H1 (cell line): ENCODE measurements around the gene BGN. TPM values are rescaled to one million over a fixed set of nuclear protein-coding genes. Genes with fewer than 3 reads are reported as not detected.

Experiments used
- CTCF ChIA-PET: fragments of 300-600 bp; sonication (Branson Sonifier 250); formaldehyde crosslinking; loops from one replicate; lab custom pipeline; 2021; ENCODE audit not compliant: partially characterized antibody; lab: Charles Lee
- POLR2A ChIA-PET: fragments of 300-600 bp; sonication (Branson Sonifier 250); formaldehyde crosslinking; loops from one replicate; lab custom pipeline; 2021; ENCODE audit warnings: inconsistent platforms; ENCODE audit not compliant: partially characterized antibody; lab: Charles Lee
- DNase-seq, 2 experiments: peaks; one replicate each; pipeline versions ENCODE4 v3.0.0 to v3.0.0-alpha.2; 2010 to 2022; ENCODE audit warnings: low spot score in 2 of 2, low read depth in 1 of 2, mixed read lengths in 1 of 2
- FAIRE-seq: peaks from 2 replicates; lab custom pipeline; 2011; peaks lifted over from hg19 to GRCh38; lab: Jason Lieb, UNC
- H2AFZ ChIP-seq: 2 replicates; pipeline ENCODE4 v1.8.1; 2012; ENCODE audit warnings: low read length, inconsistent platforms
- H2AK5ac ChIP-seq: 2 replicates; pipeline ENCODE4 v1.6.1; 2013; ENCODE audit warnings: low read depth, low read length
- H2BK120ac ChIP-seq: replicated peaks from 2 replicates; pipeline ENCODE3; 2013; ENCODE audit warnings: low read depth, low read length, inconsistent platforms
- H2BK12ac ChIP-seq: 2 replicates; pipeline ENCODE4 v1.6.1; 2013; ENCODE audit warnings: low read depth, low read length
- H2BK15ac ChIP-seq: 2 replicates; pipeline ENCODE4 v1.6.1; 2013; ENCODE audit warnings: low read length
- H2BK20ac ChIP-seq: 2 replicates; pipeline ENCODE4 v1.6.1; 2013; ENCODE audit warnings: low read length
- H2BK5ac ChIP-seq: 2 replicates; pipeline ENCODE4 v1.6.1; 2013; ENCODE audit warnings: low read depth, low read length
- H3K14ac ChIP-seq: 2 replicates; pipeline ENCODE4 v1.6.1; 2013; ENCODE audit warnings: inconsistent platforms; ENCODE audit not compliant: insufficient read length
- H3K18ac ChIP-seq: 2 replicates; pipeline ENCODE4 v1.6.1; 2013; ENCODE audit warnings: low read length; ENCODE audit errors: extremely low read depth
- H3K23ac ChIP-seq: 2 replicates; pipeline ENCODE4 v1.6.1; 2013; ENCODE audit warnings: inconsistent platforms; ENCODE audit not compliant: insufficient read length
- H3K23me2 ChIP-seq: 2 replicates; pipeline ENCODE4 v1.6.1; 2013; ENCODE audit warnings: low read depth, low read length
- H3K27ac ChIP-seq: 2 replicates; pipeline ENCODE4 v1.6.1; 2011; ENCODE audit warnings: low read depth, low read length, inconsistent platforms
- H3K27me3 ChIP-seq, 4 experiments: replicated peaks in 1 of 4; 1 replicate in 1 of 4; 2 replicates in 3 of 4; pipeline versions ENCODE4 v1.6.1 to v1.8.1; 2011 to 2013; ENCODE audit warnings: low read length in 3 of 4, mild to moderate bottlenecking in 3 of 4, inconsistent platforms in 2 of 4, mixed read lengths in 2 of 4, moderate library complexity in 1 of 4; ENCODE audit not compliant: control insufficient read depth in 3 of 4, insufficient read depth in 3 of 4; ENCODE audit errors: extremely low read depth in 1 of 4
- H3K36me3 ChIP-seq, 4 experiments: 2 replicates each; pipeline versions ENCODE4 v1.6.1 to v1.8.1; 2011 to 2013; ENCODE audit warnings: mild to moderate bottlenecking in 4 of 4, low read length in 3 of 4, moderate library complexity in 2 of 4, control low read depth in 1 of 4, inconsistent platforms in 1 of 4; ENCODE audit not compliant: insufficient read depth in 4 of 4, control insufficient read depth in 2 of 4
- H3K4ac ChIP-seq: replicated peaks from 2 replicates; pipeline ENCODE3; 2013; ENCODE audit warnings: low read length, low read depth, mixed read lengths, inconsistent platforms; ENCODE audit not compliant: insufficient read length
- H3K4me1 ChIP-seq, 4 experiments: replicated peaks in 1 of 4; 1 replicate in 1 of 4; 2 replicates in 3 of 4; pipeline versions ENCODE4 v1.6.1 to v1.8.1; 2011 to 2013; ENCODE audit warnings: low read length in 3 of 4, inconsistent platforms in 2 of 4, mixed read lengths in 1 of 4; ENCODE audit not compliant: insufficient read depth in 4 of 4, control insufficient read depth in 3 of 4
- H3K4me2 ChIP-seq, 2 experiments: 2 replicates each; pipeline versions ENCODE4 v1.6.1 to v1.8.1; 2011 to 2013; ENCODE audit warnings: low read depth in 2 of 2, low read length in 2 of 2, control low read depth in 1 of 2, inconsistent platforms in 1 of 2, mild to moderate bottlenecking in 1 of 2; ENCODE audit not compliant: insufficient read depth in 1 of 2
- H3K4me3 ChIP-seq, 4 experiments: fragments of 200-600, 300-600 bp in 1 of 4; sonication (generic), shearing (Covaris generic), sonication (Bioruptor Twin) in 1 of 4; 2 replicates each; pipeline versions ENCODE4 v1.5.1 to v1.8.1; 2011 to 2016; ENCODE audit warnings: low read length in 4 of 4, low read depth in 3 of 4, control low read depth in 2 of 4, inconsistent platforms in 2 of 4, mild to moderate bottlenecking in 2 of 4, mixed read lengths in 1 of 4, moderate library complexity in 1 of 4; ENCODE audit not compliant: insufficient read depth in 2 of 4; ENCODE audit errors: extremely low read depth in 1 of 4
- H3K56ac ChIP-seq: replicated peaks from 2 replicates; pipeline ENCODE3; 2013; ENCODE audit warnings: low read depth, mild to moderate bottlenecking, mixed read lengths, low read length, inconsistent platforms; ENCODE audit not compliant: insufficient read length
- H3K79me1 ChIP-seq: 2 replicates; pipeline ENCODE4 v1.6.1; 2013; ENCODE audit warnings: low read depth, low read length, control low read depth
- H3K79me2 ChIP-seq, 2 experiments: 2 replicates each; pipeline versions ENCODE4 v1.6.1 to v1.8.1; 2012 to 2013; ENCODE audit warnings: low read length in 2 of 2, mild to moderate bottlenecking in 2 of 2, inconsistent platforms in 1 of 2; ENCODE audit not compliant: insufficient read depth in 2 of 2, control insufficient read depth in 1 of 2
- H3K9ac ChIP-seq, 4 experiments: replicated peaks in 1 of 4; 1 replicate in 1 of 4; 2 replicates in 3 of 4; pipeline versions ENCODE4 v1.6.1 to v1.8.1; 2011 to 2013; ENCODE audit warnings: low read depth in 3 of 4, low read length in 3 of 4, control low read depth in 2 of 4, mild to moderate bottlenecking in 2 of 4, moderate library complexity in 2 of 4, inconsistent platforms in 1 of 4; ENCODE audit errors: extremely low read depth in 1 of 4
- H3K9me3 ChIP-seq, 2 experiments: 2 replicates each; pipeline versions ENCODE4 v1.6.1 to v1.8.1; 2012 to 2013; ENCODE audit warnings: mild to moderate bottlenecking in 2 of 2, moderate library complexity in 2 of 2, control low read depth in 1 of 2, inconsistent platforms in 1 of 2, low read depth in 1 of 2, low read length in 1 of 2, mixed read lengths in 1 of 2; ENCODE audit not compliant: insufficient read depth in 2 of 2
- H4K20me1 ChIP-seq, 2 experiments: replicated peaks in 1 of 2; 2 replicates each; pipeline versions ENCODE3 to v1.8.1; 2011 to 2013; ENCODE audit warnings: inconsistent platforms in 2 of 2, low read length in 2 of 2, mild to moderate bottlenecking in 1 of 2; ENCODE audit not compliant: insufficient read depth in 2 of 2, control insufficient read depth in 1 of 2
- H4K5ac ChIP-seq: 2 replicates; pipeline ENCODE4 v1.6.1; 2013; ENCODE audit warnings: low read length, low read depth, mixed read lengths, inconsistent platforms; ENCODE audit not compliant: insufficient read length
- H4K8ac ChIP-seq: 2 replicates; pipeline ENCODE4 v1.8.0; 2013; ENCODE audit warnings: mild to moderate bottlenecking, moderate library complexity, low read length, inconsistent platforms; ENCODE audit not compliant: insufficient read depth; ENCODE audit errors: extremely low read depth
- H4K91ac ChIP-seq: replicated peaks from 2 replicates; pipeline ENCODE3; 2013; ENCODE audit warnings: low read length, mixed read lengths, inconsistent platforms; ENCODE audit not compliant: insufficient read length
- KDM5A ChIP-seq: fragments of 200-600 bp; IDR thresholded peaks from 2 replicates; pipeline ENCODE4 v1.7.1; 2012; ENCODE audit warnings: mild to moderate bottlenecking, low read length, inconsistent platforms, mixed read lengths
- POU5F1 ChIP-seq: IDR thresholded peaks from 2 replicates; pipeline ENCODE4 v1.6.1; 2011; ENCODE audit warnings: low read depth, mild to moderate bottlenecking, low read length, moderate library complexity
- RFX5 ChIP-seq: IDR thresholded peaks from 2 replicates; pipeline ENCODE4 v1.6.1; 2011; ENCODE audit warnings: low read depth, low read length, improper control_type of control experiment, borderline replicate concordance
- TAF1 ChIP-seq: IDR thresholded peaks from 2 replicates; pipeline ENCODE4 v1.6.1; 2011; ENCODE audit warnings: mild to moderate bottlenecking, low read depth, low read length
- WGBS, 2 experiments: shearing (Covaris generic) in 1 of 2; methylation state at CpG; one replicate each; pipeline versions ENCODE4 v1.1.6 to v1.1.7; 2013 to 2015; ENCODE audit warnings: low lambda C conversion rate in 2 of 2, mixed read lengths in 2 of 2, inconsistent platforms in 1 of 2, low coverage in 1 of 2, missing lambda C conversion rate in 1 of 2; ENCODE audit not compliant: insufficient replicate concordance in 2 of 2, insufficient coverage in 1 of 2, insufficient read length in 1 of 2; ENCODE audit errors: extremely low coverage in 1 of 2, missing lambda C conversion rate in 1 of 2; 5-methylcytosine and 5-hydroxymethylcytosine counted together
- polyA plus RNA-seq, 7 experiments: library from polyadenylated mRNA; depleted of rRNA in 3 of 7; stranded (reverse) in 5 of 7; unstranded in 2 of 7; fragments of >200 nt in 5 of 7; fragments of 200-250 nt in 2 of 7; gene quantifications; 1 replicate in 5 of 7; 2 replicates in 1 of 7; 4 replicates in 1 of 7; pipeline versions ENCODE4 v1.2.1 to v1.2.3, GENCODE V29; 2011 to 2013; ENCODE audit warnings: missing spikeins in 2 of 7, mixed read lengths in 2 of 7
- total RNA-seq: library from RNA; stranded (reverse); fragmentation: NEBNext Ultra II Directional; extraction: Animal tissue kit (Norgen Biotek cat#: 25700); gene quantifications from 2 replicates; pipeline ENCODE4 v1.2.1, GENCODE V29; 2021

Gene BGN
- total and polyA plus RNA-seq, 2 of the 8 experiments (the other 6 are each of a cell fraction or from before 2014, with no cell fraction given) = 1.8 to 2.4 TPM

DNA sequence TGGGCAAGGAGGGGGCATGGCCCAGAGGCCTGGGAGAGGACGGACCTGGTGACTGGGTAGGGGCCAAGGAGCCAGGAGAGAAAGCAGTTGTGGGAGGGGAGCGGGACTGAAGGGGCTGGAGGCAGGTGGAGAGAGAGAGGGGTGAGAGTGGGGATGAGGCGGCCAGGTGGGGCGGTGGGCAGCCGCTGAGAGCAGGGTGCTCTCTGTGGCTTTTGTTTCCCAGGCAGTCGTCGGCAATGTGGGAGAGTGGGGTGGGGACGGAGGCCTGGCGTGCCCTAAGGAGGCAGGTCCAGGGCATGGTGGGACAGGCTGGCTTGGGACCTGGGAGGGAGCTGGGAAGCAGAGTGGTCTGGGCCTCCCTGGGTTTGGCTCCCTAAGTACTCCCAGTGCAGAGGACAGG lies 19.5 kb downstream of the BGN start:
- TF ChIP-seq POU5F1 = no peak
- no peak for TF ChIP-seq RFX5
- TF ChIP-seq KDM5A = no peak
- TF ChIP-seq TAF1 = no peak
- Histone ChIP-seq H4K91ac (no peak overlapping the region), H2AK5ac (no peak overlapping the region), H2BK12ac (no peak overlapping the region), H3K23ac (no peak overlapping the region), H3K79me2 (no peaks in the 10 kb centered on the region), H3K9me3 (no peaks in the 10 kb centered on the region), H3K27me3 (peaks cover 17 to 28% (median 28%) of the 10 kb centered on the region in 4 experiments), H4K5ac (no peak overlapping the region), H3K4me1 (no peaks in the 10 kb centered on the region), H3K4me3 (no peak overlapping the region), H3K56ac (no peak overlapping the region), H3K4ac (no peak overlapping the region), H3K4me2 (no peak overlapping the region), H2BK15ac (no peak overlapping the region), H4K20me1 (peaks cover 0 to 8% of the 10 kb centered on the region in 2 experiments), H3K36me3 (no peaks in the 10 kb centered on the region), H2AFZ (no peak overlapping the region), H2BK20ac (no peak overlapping the region), H3K23me2 (peaks cover 12% of the 10 kb centered on the region; the same call in 1 of the 2 replicates), H3K18ac (no peak overlapping the region), H4K8ac (no peak overlapping the region), H3K79me1 (no peaks in the 10 kb centered on the region), H3K9ac (no peak overlapping the region), H3K14ac (no peak overlapping the region), H3K27ac (no peak overlapping the region), H2BK5ac (no peak overlapping the region), H2BK120ac (no peak overlapping the region)
- FAIRE-seq = no peak
- ChIA-PET CTCF (no interaction called here), POLR2A (no interaction called here)
- DNase-seq = no peak
- 82% methylated on average over 4 of the region's 9 CpGs; no CpG with 5 or more reads in 1 of the 2 experiments for WGBS, 2 experiments
